GM21619 (cell line): ENCODE measurements around the gene IRF4.

Experiments used
- ATAC-seq: cut with Tn5 transposase; IDR thresholded peaks from one replicate; pipeline ENCODE4 v1.9.1; 2021; ENCODE audit not compliant: unreplicated experiment

IRF4 gene

DNA sequence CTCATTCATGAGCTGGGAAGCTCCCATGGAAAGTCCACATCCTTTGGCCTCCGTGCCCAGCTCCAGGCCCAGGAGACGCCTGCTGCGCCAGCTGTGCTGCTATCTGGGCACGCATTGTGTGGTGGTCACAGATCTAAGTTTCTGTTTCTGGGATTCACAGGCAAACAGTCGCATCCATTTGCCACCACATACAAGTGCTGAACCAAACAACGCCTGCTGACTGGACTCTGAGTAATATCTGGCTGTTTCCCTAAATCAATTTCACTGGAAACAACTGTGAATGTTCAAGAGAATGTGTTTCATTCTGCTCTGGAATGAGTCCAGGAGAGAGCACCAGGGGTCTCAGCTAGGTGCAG lies 45.5 kb downstream of the IRF4 start:
- no peak for ATAC-seq

GRCh38 chr6:438634-439170 lies 47.1 kb downstream of the IRF4 start:
- ATAC-seq: no peak

- ATAC-seq: no peak
These were observed 48.2 kb downstream of the IRF4 start for GRCh38 chr6:439641-440167.

GRCh38 chr6:441126-441920 lies 49.8 kb downstream of the IRF4 start:
- no peak for ATAC-seq

- ATAC-seq: no peak
These were observed 52.1 kb downstream of the IRF4 start for GRCh38 chr6:443621-444159.

DNA sequence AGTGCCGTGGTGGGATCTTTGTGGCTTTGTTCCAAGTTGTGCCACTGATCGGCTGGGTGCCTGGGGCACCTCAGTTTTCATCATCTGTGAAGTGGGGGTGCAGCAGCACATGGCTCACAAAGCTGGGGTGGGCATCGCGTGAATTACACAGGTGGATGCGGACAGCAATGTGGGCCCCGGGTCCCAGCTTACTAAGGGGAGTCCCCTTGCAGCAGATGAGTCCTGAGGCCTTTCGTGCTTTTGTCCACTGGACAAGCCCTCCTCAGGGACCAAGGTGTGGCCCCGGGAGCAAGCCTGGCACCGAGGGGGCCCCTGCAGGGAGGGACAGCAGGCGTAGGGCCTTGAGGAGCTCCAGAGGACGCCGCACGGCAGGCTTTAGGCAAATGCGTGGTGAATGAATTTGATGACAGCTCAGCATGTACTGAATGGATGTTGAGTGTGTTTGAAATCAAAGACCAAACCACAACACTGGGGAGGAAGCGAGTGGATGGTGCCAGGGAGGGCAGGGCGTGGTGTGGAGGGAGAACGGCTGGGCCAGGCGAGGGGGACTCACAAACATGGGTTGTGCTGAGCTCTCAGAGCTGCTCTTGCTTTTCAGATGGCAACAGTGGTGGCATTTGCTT lies 53.2 kb downstream of the IRF4 start:
- ATAC-seq: no peak

DNA sequence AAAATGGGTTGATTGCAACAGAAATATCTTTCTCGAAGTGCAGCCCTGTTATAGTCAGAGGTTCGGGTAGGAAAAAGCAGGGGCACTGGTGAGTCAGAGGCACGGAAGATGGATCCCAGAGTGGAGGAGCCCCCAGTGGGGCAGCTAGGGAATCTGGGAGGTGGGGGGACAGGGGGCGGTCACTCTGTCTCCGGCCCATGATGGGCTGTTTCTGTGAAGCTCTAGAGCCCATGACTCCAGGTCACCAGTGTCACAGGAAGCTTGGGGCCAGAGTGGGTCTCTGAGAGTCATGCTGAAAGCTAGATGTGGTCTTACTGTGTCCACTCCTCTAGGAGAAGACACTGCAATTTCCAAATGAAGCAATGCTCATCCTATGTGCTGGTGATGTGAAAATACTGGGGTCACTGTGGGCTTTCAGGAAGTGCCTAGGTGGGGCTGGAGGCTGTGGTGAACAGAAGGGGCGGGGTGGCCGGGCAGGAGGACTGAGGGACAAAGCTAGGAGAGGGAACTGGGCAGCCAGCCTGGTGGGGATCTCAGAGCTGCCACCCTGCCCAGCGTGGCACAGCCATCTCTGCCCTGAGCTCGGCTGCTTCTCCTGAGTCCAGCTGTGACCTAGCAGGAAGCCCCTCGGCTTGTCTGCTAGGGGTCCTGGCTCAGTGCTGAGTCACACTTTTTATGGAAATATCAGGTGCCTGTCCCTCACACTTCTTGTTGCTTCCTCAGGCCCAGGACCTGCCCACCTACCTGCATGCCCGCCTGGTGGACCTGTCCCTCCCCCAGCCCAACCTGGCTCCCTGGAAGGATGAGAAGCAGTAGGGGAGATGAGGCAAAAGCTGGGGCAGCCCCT lies 54.2 kb downstream of the IRF4 start:
- no peak for ATAC-seq

- ATAC-seq: no peak
These were observed 55.1 kb downstream of the IRF4 start for GRCh38 chr6:446418-447366.

DNA sequence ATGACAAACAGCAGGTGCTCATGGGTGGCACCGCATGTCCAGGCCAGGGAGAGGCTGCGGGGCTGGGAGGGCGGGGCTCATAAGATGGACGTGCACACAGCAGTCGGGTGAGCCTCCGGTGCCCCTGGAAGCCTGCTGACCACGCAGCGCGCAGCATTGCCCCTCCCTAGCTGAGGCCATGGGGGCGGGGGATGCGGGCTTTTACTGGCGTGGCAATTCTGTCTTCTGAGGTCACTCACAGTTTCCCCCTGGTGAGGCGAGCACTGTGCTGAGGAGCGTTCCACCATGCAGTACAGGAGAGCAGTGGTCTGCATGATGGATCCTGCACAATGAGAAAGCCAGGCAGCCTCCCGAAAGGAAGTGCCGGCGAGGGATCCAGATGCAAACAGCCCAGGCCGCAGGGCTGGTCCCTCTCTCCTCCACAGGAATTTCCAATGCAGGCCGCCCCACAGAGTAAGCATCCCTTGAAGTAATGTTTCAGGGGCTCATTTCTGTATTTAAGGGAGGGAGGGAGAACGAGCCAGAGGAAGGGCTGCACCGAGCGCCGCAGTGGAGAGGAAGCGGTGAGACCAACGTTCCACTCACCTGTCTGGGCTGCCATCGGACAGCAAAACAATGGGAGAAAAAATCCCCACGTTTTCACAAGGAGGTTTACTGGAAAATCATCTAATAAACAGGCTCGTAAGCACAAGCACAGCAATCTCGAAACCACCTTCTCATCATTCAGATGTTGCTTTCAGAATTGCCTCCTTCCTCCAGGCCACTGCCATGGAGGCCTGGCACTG lies 56.0 kb downstream of the IRF4 start:
- ATAC-seq: no peak

DNA sequence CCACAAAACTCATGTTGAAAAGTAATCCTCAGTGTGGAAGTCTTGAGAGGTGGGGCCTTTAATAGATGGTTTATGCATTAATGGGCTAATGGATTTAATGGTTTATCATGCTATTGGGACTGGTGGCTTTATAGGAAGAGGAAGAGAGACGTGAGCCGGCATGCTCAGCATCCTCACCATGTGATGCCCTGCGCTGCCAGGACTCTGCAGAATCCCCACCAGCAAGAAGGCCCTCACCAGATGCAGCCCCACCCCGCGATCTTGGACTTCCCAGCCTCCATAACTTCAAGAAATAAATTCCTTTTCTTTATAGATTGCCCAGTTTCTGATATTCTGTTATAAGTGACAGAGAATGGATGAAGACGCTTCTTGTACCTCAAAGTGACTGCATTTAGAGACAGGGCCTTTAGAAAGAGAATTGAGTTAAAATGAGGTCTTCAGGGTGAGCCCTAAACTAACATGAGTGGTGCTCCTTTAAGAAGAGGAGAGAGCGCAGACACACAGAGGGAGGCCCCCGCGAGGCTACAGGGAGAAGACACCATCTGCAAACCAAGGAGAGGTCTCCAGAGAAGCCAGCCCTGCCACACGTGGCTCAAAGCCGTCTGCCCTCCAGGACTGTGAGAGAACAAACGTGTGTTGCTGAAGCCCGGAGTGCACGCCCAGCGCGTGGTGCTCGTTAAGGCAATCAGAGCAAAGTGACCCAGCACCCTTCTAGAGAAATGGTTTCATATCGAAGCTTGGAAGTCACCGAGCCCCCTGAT lies 56.9 kb downstream of the IRF4 start:
- ATAC-seq: no peak

DNA sequence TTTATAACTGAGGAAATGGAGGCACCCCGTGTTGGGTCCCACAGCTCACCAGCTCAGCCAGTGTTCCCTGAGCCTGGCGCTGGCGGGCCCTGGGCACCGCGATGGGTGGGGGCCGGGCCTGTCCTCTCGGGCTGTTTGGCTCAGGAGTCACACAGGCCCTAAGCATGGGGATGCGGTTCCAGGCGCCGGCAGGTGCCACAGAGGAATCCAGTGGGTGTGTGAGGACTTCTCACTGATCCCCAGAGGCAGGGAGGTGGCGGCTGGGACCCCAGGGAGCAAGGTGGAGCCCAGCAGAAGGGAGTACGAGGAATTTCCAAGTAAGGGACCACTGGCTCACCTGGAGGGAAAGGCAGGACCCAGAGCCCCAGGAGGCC lies 57.5 kb downstream of the IRF4 start:
- ATAC-seq: no peak

- no peak for ATAC-seq
These were observed 58.2 kb downstream of the IRF4 start for GRCh38 chr6:449486-450419.

- no peak for ATAC-seq
These were observed 59.8 kb downstream of the IRF4 start for GRCh38 chr6:451336-451735.

DNA sequence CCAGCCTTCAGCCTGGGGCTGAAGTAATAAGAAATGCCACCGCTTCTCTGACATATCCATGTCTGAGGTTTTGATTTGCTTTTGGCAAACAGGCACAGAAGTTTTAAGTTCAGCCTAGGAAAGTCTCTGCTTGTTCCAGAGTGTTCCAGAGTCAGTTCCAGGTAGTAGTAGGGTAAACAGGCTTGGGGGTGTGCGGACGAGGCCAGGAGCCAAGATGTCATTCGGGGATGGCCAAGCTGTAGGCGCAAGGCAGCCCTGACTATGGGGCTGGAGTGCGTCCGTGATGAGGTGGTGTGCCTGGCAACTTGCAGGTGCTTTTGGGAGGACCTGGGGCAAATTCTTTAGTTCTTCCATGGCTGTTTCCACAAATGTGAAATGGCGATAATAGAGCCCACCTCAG lies 60.3 kb downstream of the IRF4 start:
- ATAC-seq: no peak

DNA sequence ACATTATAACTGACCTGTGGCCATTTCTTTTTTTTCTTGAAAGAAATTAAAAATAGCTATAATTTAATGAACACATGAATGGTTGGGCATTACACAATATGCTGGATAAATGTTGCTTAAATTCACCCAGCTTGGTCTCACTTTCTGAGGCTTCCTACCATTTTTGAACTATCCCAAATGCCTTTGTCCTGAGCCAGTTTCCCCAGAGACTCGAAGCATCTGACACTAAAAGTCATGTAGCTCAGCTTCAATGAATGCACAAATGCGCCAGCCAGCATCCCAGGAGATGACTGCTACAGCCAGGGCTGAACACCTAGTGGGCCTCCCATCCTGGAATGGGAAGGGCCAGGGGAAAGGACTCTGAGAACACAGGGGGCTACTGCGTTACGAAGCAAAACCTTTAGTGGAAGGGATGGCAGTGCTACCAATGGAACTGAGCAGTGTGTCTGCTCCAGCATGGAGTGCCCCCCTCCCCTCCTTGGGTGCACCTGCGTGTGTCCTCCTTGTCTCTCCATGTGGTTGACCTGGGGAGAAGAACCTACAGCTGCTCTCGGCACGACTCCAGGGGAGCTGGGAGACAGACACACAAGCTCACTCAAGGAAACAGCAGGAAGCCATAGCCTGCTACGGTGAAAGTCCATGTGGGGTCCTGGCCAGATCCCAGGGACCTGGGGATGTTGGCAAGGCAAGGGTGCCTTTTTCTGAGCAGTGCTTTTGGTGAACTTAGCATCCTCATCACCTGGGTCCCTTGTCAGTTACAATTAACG lies 60.9 kb downstream of the IRF4 start:
- no peak for ATAC-seq

DNA sequence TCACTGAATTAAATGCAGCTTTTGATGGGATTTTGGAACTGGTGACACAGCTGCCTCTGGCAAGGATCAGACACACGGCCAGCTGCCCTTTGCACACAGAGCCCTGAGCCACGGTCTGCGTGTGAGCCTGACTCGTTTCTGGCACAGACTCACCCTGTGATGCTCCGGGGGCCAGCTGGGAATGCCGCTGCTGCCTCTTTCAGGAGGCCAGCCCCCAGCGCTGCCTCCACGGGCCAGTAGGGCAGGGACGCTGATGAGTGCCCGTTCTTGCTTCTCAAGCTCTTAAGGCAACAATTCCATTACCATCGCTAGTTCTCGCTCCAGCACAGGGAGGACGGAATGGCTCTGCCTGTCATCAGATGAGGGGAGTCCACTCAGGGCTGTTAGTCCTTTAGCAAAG lies 61.6 kb downstream of the IRF4 start:
- ATAC-seq: no peak
